HG03460 (cell line): ENCODE data around the gene E2F3.

Experiments used
- ATAC-seq: cut with Tn5 transposase; IDR thresholded peaks from one replicate; pipeline ENCODE4 v1.9.1; 2021; ENCODE audit not compliant: unreplicated experiment

The E2F3 gene

GRCh38 chr6:20402092-20402341 is 338 bp downstream of the E2F3 start:
- ATAC-seq = no peak

GRCh38 chr6:20402342-20403069 is 827 bp downstream of the E2F3 start:
- no peak for ATAC-seq

- ATAC-seq = peak; percentile 45
Measured at GRCh38 chr6:20403070-20403765, 1.5 kb downstream of the E2F3 start.

- peak; percentile 4 for ATAC-seq
Measured at GRCh38 chr6:20403766-20404640, 2.3 kb downstream of the E2F3 start.

GRCh38 chr6:20404641-20405032 is 3.0 kb downstream of the E2F3 start:
- ATAC-seq = peak; percentile 22

GRCh38 chr6:20408851-20409250 is 7.2 kb downstream of the E2F3 start:
- ATAC-seq = no peak

GRCh38 chr6:20409427-20409971 is 7.8 kb downstream of the E2F3 start:
- ATAC-seq = peak; percentile 94

- no peak for ATAC-seq
Measured at GRCh38 chr6:20411544-20411943, 9.9 kb downstream of the E2F3 start.

- ATAC-seq = no peak
Measured at GRCh38 chr6:20411953-20412681, 10.4 kb downstream of the E2F3 start.

- no peak for ATAC-seq
Measured at GRCh38 chr6:20412682-20413073, 11.0 kb downstream of the E2F3 start.

GRCh38 chr6:20413826-20414225 is 12.1 kb downstream of the E2F3 start:
- no peak for ATAC-seq

- no peak for ATAC-seq
Measured at GRCh38 chr6:20414711-20415110, 13.0 kb downstream of the E2F3 start.

- no peak for ATAC-seq
Measured at GRCh38 chr6:20415304-20415703, 13.6 kb downstream of the E2F3 start.

GRCh38 chr6:20415712-20416454 is 14.2 kb downstream of the E2F3 start:
- no peak for ATAC-seq

- no peak for ATAC-seq
Measured at GRCh38 chr6:20416567-20417345, 15.1 kb downstream of the E2F3 start.

- peak; percentile 86 for ATAC-seq
Measured at GRCh38 chr6:20417819-20418218, 16.1 kb downstream of the E2F3 start.

- ATAC-seq = no peak
Measured at GRCh38 chr6:20426177-20427082, 24.8 kb downstream of the E2F3 start.

- peak; percentile 83 for ATAC-seq
Measured at GRCh38 chr6:20427856-20428255, 26.2 kb downstream of the E2F3 start.
